Tibial nerve (tissue), 3 donors: Measurements from ENCODE around the gene NUDT19.

Source experiments
- CTCF ChIP-seq, 5 experiments: fragments of 200-600 bp in 3 of 5; fragments of 450-650 bp in 2 of 5; sonication (generic) in 3 of 5; IDR thresholded peaks; one replicate each; pipeline ENCODE4 v1.5.1; 2016 to 2019; ENCODE audit warnings: antibody characterized with exemption in 5 of 5, mild to moderate bottlenecking in 3 of 5, moderate library complexity in 2 of 5
- POLR2A ChIP-seq, 2 donors: fragments of 450-650 bp; IDR thresholded peaks; one replicate each; pipeline ENCODE4 v1.6.1; 2017; ENCODE audit warnings: antibody characterized with exemption in 2 of 2, mild to moderate bottlenecking in 2 of 2, moderate library complexity in 2 of 2

- TF ChIP-seq CTCF (IDR thresholded peaks at IDR 0.05) (no peak), POLR2A (IDR thresholded peaks at IDR 0.05) (no peak)
Observed at GRCh38 chr19:32658075-32658474, 33.5 kb upstream of the NUDT19 start.
